A549 (cell line): Measurements from ENCODE around the gene CTSC. TPM values are rescaled to one million over a fixed set of nuclear protein-coding genes. Genes with fewer than 3 reads are reported as not detected.

ENCODE experiments used
- ATAC-seq, 2 experiments: fragments of 200-7000 bp in 1 of 2; fragments of >200 bp in 1 of 2; cut with Nextera tagmentation in 1 of 2; cut with Tn5 transposase in 1 of 2; 3 replicates each; pipeline versions ENCODE4 v1.8.0 to v1.9.1; 2018 to 2020; ENCODE audit warnings: mild to moderate bottlenecking in 1 of 2, moderate library complexity in 1 of 2
- CTCF ChIA-PET: fragments of 300-600 bp; sonication (Branson Sonifier 250); formaldehyde crosslinking; extraction: SDS; loops from one replicate; lab custom pipeline; 2021; ENCODE audit warnings: antibody characterized with exemption, inconsistent platforms; lab: Yijun Ruan, JAX
- POLR2A ChIA-PET: fragments of 350-600 bp; formaldehyde crosslinking; extraction: SDS; loops from one replicate; lab custom pipeline; 2021; ENCODE audit warnings: antibody characterized with exemption, inconsistent platforms; lab: Yijun Ruan, JAX
- DNase-seq, 2 experiments: peaks; one replicate each; pipeline versions ENCODE4 v3.0.0 to v3.0.0-alpha.2; 2011 to 2016; ENCODE audit warnings: low read depth in 1 of 2, low spot score in 1 of 2
- FAIRE-seq: peaks from 2 replicates; lab custom pipeline; 2011; peaks lifted over from hg19 to GRCh38; lab: Jason Lieb, UNC
- H3K27ac ChIP-seq, 2 experiments: fragments of >200 bp; sonication (Bioruptor Twin); formaldehyde crosslinking; 3 replicates each; pipeline ENCODE4 v1.5.1; 2016 to 2017
- H3K4me1 ChIP-seq: fragments of >200 bp; sonication (Bioruptor Twin); formaldehyde crosslinking; 3 replicates; pipeline ENCODE4 v1.6.1; 2016
- H3K4me2 ChIP-seq: fragments of >200 bp; sonication (Bioruptor Twin); formaldehyde crosslinking; 3 replicates; pipeline ENCODE4 v1.6.1; 2016
- H3K4me3 ChIP-seq: fragments of >200 bp; sonication (Bioruptor Twin); formaldehyde crosslinking; 3 replicates; pipeline ENCODE4 v1.5.1; 2016
- H3K9me3 ChIP-seq: fragments of >200 bp; sonication (Bioruptor Twin); formaldehyde crosslinking; 3 replicates; pipeline ENCODE4 v1.6.1; 2016
- BHLHE40 ChIP-seq: IDR thresholded peaks from 2 replicates; pipeline ENCODE4 v1.6.1; 2012; ENCODE audit warnings: low read depth, low read length, inconsistent platforms
- CEBPB ChIP-seq, 2 experiments: fragments of >200 bp in 1 of 2; sonication (Bioruptor Twin) in 1 of 2; formaldehyde crosslinking in 1 of 2; IDR thresholded peaks; 2 replicates each; pipeline ENCODE4 v1.6.1; 2012 to 2016
- EHF ChIP-seq: fragments of 250-450 bp; sonication (Bioruptor Pico); IDR thresholded peaks from 2 replicates; pipeline ENCODE4 v1.5.0; 2020; ENCODE audit warnings: mild to moderate bottlenecking
- EP300 ChIP-seq, 2 experiments: fragments of >200 bp; sonication (Bioruptor Twin); formaldehyde crosslinking; IDR thresholded peaks; 2 replicates in 1 of 2; 3 replicates in 1 of 2; pipeline ENCODE4 v1.6.1; 2016 to 2017
- FOSL2 ChIP-seq, 2 experiments: fragments of 450-650 bp in 1 of 2; fragments of >200 bp in 1 of 2; sonication (Bioruptor Twin) in 1 of 2; formaldehyde crosslinking; IDR thresholded peaks; 2 replicates each; pipeline versions ENCODE4 v1.5.0 to v1.6.1; 2016 to 2020; ENCODE audit warnings: mild to moderate bottlenecking in 1 of 2, moderate library complexity in 1 of 2
- GATA3 ChIP-seq: IDR thresholded peaks from 2 replicates; pipeline ENCODE4 v1.6.1; 2012; ENCODE audit warnings: borderline replicate concordance
- HMGXB4 ChIP-seq: fragments of 250-450 bp; sonication (Bioruptor Pico); IDR thresholded peaks from 2 replicates; pipeline ENCODE4 v1.5.0; 2021; ENCODE audit warnings: mild to moderate bottlenecking, moderate library complexity, borderline replicate concordance
- HOXA7 ChIP-seq: fragments of 250-450 bp; sonication (Bioruptor Pico); IDR thresholded peaks from 2 replicates; pipeline ENCODE4 v1.5.0; 2020; ENCODE audit warnings: mild to moderate bottlenecking, moderate library complexity
- HOXB13 ChIP-seq: fragments of 250-450 bp; sonication (Bioruptor Pico); IDR thresholded peaks from 2 replicates; pipeline ENCODE4 v1.5.0; 2020; ENCODE audit warnings: low read depth, mild to moderate bottlenecking, moderate library complexity
- HOXB5 ChIP-seq: fragments of 250-450 bp; sonication (Bioruptor Pico); IDR thresholded peaks from 2 replicates; pipeline ENCODE4 v1.5.0; 2020; ENCODE audit warnings: mild to moderate bottlenecking, moderate library complexity
- JUNB ChIP-seq: fragments of >200 bp; sonication (Bioruptor Twin); formaldehyde crosslinking; IDR thresholded peaks from 2 replicates; pipeline ENCODE4 v1.6.1; 2016
- KDM1A ChIP-seq: fragments of 200-600 bp; sonication (generic); IDR thresholded peaks from 2 replicates; pipeline ENCODE4 v1.6.1; 2016; ENCODE audit warnings: low read depth, mild to moderate bottlenecking
- MAX ChIP-seq: IDR thresholded peaks from 2 replicates; pipeline ENCODE4 v1.6.1; 2012
- POLR2A ChIP-seq: IDR thresholded peaks from 2 replicates; pipeline ENCODE4 v1.6.1; 2012; ENCODE audit warnings: mild to moderate bottlenecking, low read length
- RCOR1 ChIP-seq: fragments of 150-350 bp; IDR thresholded peaks from 2 replicates; pipeline ENCODE4 v1.6.1; 2014; ENCODE audit warnings: antibody characterized with exemption, low read length, low read depth
- RNF2 ChIP-seq: fragments of 200-600 bp; sonication (generic); IDR thresholded peaks from 2 replicates; pipeline ENCODE4 v1.6.1; 2016; ENCODE audit warnings: low read depth, mild to moderate bottlenecking, antibody characterized with exemption, moderate library complexity, borderline replicate concordance
- TP53 ChIP-seq: fragments of 250-450 bp; sonication (Bioruptor Pico); IDR thresholded peaks from 2 replicates; pipeline ENCODE4 v1.5.0; 2021; ENCODE audit warnings: mild to moderate bottlenecking, moderate library complexity
- ZC3H11A ChIP-seq: fragments of 450-650 bp; IDR thresholded peaks from 2 replicates; pipeline ENCODE4 v1.6.1; 2014; ENCODE audit warnings: antibody characterized with exemption, mild to moderate bottlenecking
- ZSCAN20 ChIP-seq: fragments of 250-450 bp; sonication (Bioruptor Pico); IDR thresholded peaks from 2 replicates; pipeline ENCODE4 v1.8.0; 2022; ENCODE audit warnings: mild to moderate bottlenecking, moderate library complexity
- WGBS: methylation state at CpG from one replicate; pipeline ENCODE4 v1.1.6; 2017; ENCODE audit errors: missing lambda C conversion rate; 5-methylcytosine and 5-hydroxymethylcytosine counted together
- polyA plus RNA-seq, 4 experiments: library from polyadenylated mRNA; depleted of rRNA in 3 of 4; stranded (reverse); fragments of >200 nt; fragmentation: RNase III in 1 of 4; extraction: RNeasy Plus Mini Kit Qiagen cat#74134 plus additional on column Dnase treatment in 1 of 4; gene quantifications; 2 replicates in 3 of 4; 3 replicates in 1 of 4; pipeline ENCODE4 v1.2.3, GENCODE V29; 2011 to 2017
- TF ChIP-seq, protein P1 (sequence below): IDR thresholded peaks from 2 replicates; pipeline ENCODE4 v1.6.1; 2012
- TF ChIP-seq, protein P2 (sequence below): fragments of 250-450 bp; sonication (Bioruptor Pico); IDR thresholded peaks from 2 replicates; pipeline ENCODE4 v1.5.0; 2020; ENCODE audit warnings: low read depth, mild to moderate bottlenecking, moderate library complexity
- TF ChIP-seq, protein P3 (sequence below): fragments of >200 bp; sonication (Bioruptor Twin); formaldehyde crosslinking; IDR thresholded peaks from 3 replicates; pipeline ENCODE4 v1.5.1; 2016

CTSC gene
- polyA plus RNA-seq, 2 of the 4 experiments (the other 2 are of a cell fraction) = 50.0 to 118 TPM

GRCh38 chr11:88307749-88308425 is 29.6 kb downstream of the CTSC start:
- CTCF ChIA-PET = no interaction called here
- FAIRE-seq (no peak), DNase-seq (no peak), ATAC-seq (no peak)
- WGBS = 91% methylated on average over 11 of the region's 11 CpGs
- Histone ChIP-seq H3K4me1 (no peaks in the 10 kb centered on the region), H3K4me2 (no peak overlapping the region), H3K4me3 (no peak overlapping the region), H3K9me3 (no peaks in the 10 kb centered on the region), H3K27ac (no peak overlapping the region)
- TF ChIP-seq FOSL2 (IDR thresholded peaks at IDR 0.05) = no peak
- TF ChIP-seq FOSL2 (CRISPR knock-in tag; IDR thresholded peaks at IDR 0.05) = no peak
- no peak for TF ChIP-seq RCOR1
- TF ChIP-seq GATA3 = no peak
- TF ChIP-seq RNF2 = no peak
- TF ChIP-seq ZSCAN20 = no peak
- TF ChIP-seq BHLHE40 = no peak
- no peak for TF ChIP-seq TP53 (CRISPR knock-in tag)
- no peak for TF ChIP-seq KDM1A
- no peak for TF ChIP-seq JUNB
- TF ChIP-seq, protein P1, sequence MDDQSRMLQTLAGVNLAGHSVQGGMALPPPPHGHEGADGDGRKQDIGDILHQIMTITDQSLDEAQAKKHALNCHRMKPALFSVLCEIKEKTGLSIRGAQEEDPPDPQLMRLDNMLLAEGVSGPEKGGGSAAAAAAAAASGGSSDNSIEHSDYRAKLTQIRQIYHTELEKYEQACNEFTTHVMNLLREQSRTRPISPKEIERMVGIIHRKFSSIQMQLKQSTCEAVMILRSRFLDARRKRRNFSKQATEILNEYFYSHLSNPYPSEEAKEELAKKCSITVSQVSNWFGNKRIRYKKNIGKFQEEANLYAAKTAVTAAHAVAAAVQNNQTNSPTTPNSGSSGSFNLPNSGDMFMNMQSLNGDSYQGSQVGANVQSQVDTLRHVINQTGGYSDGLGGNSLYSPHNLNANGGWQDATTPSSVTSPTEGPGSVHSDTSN = no peak
- no peak for TF ChIP-seq MAX
- no peak for TF ChIP-seq HOXB13
- POLR2A ChIA-PET = no interaction called here

DNA sequence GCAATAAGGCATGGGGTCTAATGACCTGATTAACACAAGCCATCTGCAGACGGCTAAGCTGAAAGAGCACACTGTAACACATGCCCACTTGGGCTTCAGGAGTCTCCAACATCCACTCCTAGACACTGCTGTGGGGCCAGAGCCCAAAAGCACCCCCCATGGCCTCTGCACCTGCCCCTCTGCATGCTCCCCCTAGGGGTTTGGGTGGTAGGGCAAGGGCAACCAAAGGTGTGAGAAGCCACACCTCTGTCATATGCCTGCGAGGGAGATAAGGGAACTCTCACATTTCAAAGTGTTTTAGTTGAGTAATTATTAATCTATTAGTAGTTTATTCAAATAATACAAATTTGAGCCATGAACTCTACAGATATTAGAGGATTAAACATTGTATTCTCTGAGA is 30.8 kb downstream of the CTSC start:
- WGBS = 95% methylated on average over 2 of the region's 2 CpGs
- H3K4me2 ChIP-seq = no peak overlapping the region
- TF ChIP-seq, protein P2, sequence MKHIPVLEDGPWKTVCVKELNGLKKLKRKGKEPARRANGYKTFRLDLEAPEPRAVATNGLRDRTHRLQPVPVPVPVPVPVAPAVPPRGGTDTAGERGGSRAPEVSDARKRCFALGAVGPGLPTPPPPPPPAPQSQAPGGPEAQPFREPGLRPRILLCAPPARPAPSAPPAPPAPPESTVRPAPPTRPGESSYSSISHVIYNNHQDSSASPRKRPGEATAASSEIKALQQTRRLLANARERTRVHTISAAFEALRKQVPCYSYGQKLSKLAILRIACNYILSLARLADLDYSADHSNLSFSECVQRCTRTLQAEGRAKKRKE = no peak
- TF ChIP-seq, protein P1 = no peak
- TF ChIP-seq HMGXB4 (CRISPR knock-in tag) = no peak
- no peak for TF ChIP-seq EP300 (IDR thresholded peaks at IDR 0.05)
- no peak for TF ChIP-seq RCOR1
- TF ChIP-seq, protein P3, sequence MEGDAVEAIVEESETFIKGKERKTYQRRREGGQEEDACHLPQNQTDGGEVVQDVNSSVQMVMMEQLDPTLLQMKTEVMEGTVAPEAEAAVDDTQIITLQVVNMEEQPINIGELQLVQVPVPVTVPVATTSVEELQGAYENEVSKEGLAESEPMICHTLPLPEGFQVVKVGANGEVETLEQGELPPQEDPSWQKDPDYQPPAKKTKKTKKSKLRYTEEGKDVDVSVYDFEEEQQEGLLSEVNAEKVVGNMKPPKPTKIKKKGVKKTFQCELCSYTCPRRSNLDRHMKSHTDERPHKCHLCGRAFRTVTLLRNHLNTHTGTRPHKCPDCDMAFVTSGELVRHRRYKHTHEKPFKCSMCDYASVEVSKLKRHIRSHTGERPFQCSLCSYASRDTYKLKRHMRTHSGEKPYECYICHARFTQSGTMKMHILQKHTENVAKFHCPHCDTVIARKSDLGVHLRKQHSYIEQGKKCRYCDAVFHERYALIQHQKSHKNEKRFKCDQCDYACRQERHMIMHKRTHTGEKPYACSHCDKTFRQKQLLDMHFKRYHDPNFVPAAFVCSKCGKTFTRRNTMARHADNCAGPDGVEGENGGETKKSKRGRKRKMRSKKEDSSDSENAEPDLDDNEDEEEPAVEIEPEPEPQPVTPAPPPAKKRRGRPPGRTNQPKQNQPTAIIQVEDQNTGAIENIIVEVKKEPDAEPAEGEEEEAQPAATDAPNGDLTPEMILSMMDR = no peak
- TF ChIP-seq HOXB5 = no peak
- no peak for TF ChIP-seq TP53 (CRISPR knock-in tag)
- no peak for TF ChIP-seq EHF (CRISPR knock-in tag)
- TF ChIP-seq CEBPB (IDR thresholded peaks at IDR 0.05) = no peak
- TF ChIP-seq HOXA7 (CRISPR knock-in tag) = no peak
- no peak for TF ChIP-seq GATA3
- TF ChIP-seq POLR2A = no peak
- TF ChIP-seq ZC3H11A = no peak
- TF ChIP-seq RNF2 = no peak
- H3K9me3 ChIP-seq = no peaks in the 10 kb centered on the region
- ATAC-seq (no peak), FAIRE-seq (no peak), DNase-seq (no peak)
- ChIA-PET POLR2A (interaction anchor here (0.6 kb wide), 1 partner anchor 59 kb away, joined by 4 read pairs; no protein-coding TSS in a partner anchor), CTCF (no interaction called here)
- H3K4me3 ChIP-seq = no peak overlapping the region
- H3K4me1 ChIP-seq = no peaks in the 10 kb centered on the region
- H3K27ac ChIP-seq = no peak overlapping the region
